Measurements from ENCODE around the gene TRIP11. TPM values are rescaled to one million over a fixed set of nuclear protein-coding genes. Genes with fewer than 3 reads are reported as not detected.

The TRIP11 gene
- total RNA-seq, 1 donor from 2014 or later = 28.4 TPM

DNA sequence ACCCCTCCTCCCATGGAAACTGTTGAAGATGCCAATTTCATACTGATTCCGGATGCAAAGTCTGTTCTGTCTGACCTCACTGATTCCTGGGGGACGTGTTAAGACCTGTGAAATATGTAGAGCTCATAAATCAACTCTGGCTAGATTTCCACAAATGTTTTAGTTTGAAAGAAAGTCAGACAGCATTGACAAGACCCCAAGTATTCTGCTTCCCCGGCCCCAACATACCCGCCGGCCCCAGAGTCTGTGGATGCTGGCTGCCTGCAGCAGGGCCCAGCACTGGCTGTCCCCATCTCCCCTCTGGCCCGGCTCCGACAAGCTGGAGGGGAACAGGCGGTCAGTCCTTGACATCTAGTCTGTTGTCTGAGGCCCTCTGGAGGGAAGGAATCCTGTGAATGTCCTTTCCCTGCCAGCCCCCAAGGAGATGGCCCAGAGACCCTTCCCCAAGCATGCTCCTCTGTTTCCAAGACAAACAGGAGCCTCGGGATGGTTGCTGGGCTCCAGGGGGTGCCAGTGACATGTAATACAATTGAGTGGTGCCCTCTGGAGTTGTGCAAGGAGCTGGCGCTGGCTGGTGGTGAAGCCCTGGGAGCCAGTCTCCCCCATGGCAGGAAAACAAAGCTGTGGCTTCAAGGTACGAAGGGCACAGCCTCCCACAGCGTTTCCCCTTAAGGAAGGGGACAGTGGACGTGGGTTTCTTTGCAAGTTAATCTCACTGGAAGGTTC lies 114.7 kb downstream of the TRIP11 start:
- Histone ChIP-seq H4K20me1 (ENCODE audit: low read depth) (no peaks in the 10 kb centered on the region), H3K9ac (no peak overlapping the region), H3K79me2 (ENCODE audit: low read depth) (no peaks in the 10 kb centered on the region), H3K27ac (no peak overlapping the region), H3K4me2 (no peak overlapping the region), H3K36me3 (no peaks in the 10 kb centered on the region), H2AFZ (replicated peaks) (no peak overlapping the region), H3K27me3 (no peaks in the 10 kb centered on the region), H3K9me3 (ENCODE audit: low read depth) (no peaks in the 10 kb centered on the region), H3F3A (ENCODE audit: low read depth) (no peaks in the 10 kb centered on the region), H3K4me1 (no peaks in the 10 kb centered on the region), H3K4me3 (no peak overlapping the region)
- no peak overlapping the region for H3K4me3 Mint-ChIP-seq
- no peaks in the 10 kb centered on the region for H3K4me1 Mint-ChIP-seq
- DNase-seq (ENCODE audit: low spot score) = no peak
- no peak overlapping the region for H3K27ac Mint-ChIP-seq
- no peaks in the 10 kb centered on the region for H3K9me3 Mint-ChIP-seq
- no peaks in the 10 kb centered on the region for H3K36me3 Mint-ChIP-seq
- TF ChIP-seq CTCF (IDR thresholded peaks at IDR 0.05) = no peak
- no peak for TF ChIP-seq EZH2 (IDR thresholded peaks at IDR 0.05)
- TF ChIP-seq EZH2phosphoT487 (IDR thresholded peaks at IDR 0.05) = no peak
- H3K27me3 Mint-ChIP-seq (ENCODE audit: insufficient read depth, low read depth) = no peaks in the 10 kb centered on the region

- Mint-ChIP-seq H3K36me3 (no peaks in the 10 kb centered on the region), H3K27me3 (ENCODE audit: insufficient read depth, low read depth) (peaks cover 2% of the 10 kb centered on the region), H3K4me3 (no peak overlapping the region), H3K27ac (no peak overlapping the region), H3K9me3 (no peaks in the 10 kb centered on the region), H3K4me1 (peaks cover 9% of the 10 kb centered on the region)
- Histone ChIP-seq H3K79me2 (ENCODE audit: low read depth) (no peaks in the 10 kb centered on the region), H3K9ac (no peak overlapping the region), H3K36me3 (no peaks in the 10 kb centered on the region), H4K20me1 (ENCODE audit: low read depth) (no peaks in the 10 kb centered on the region), H3K4me3 (no peak overlapping the region), H3K9me3 (ENCODE audit: low read depth) (no peaks in the 10 kb centered on the region), H3K27ac (no peak overlapping the region), H3K27me3 (no peaks in the 10 kb centered on the region), H2AFZ (replicated peaks) (no peak overlapping the region), H3F3A (ENCODE audit: low read depth) (no peaks in the 10 kb centered on the region), H3K4me1 (no peaks in the 10 kb centered on the region), H3K4me2 (no peak overlapping the region)
- DNase-seq (ENCODE audit: low spot score) = no peak
- no peak for TF ChIP-seq CTCF (IDR thresholded peaks at IDR 0.05)
- no peak for TF ChIP-seq EZH2 (IDR thresholded peaks at IDR 0.05)
- no peak for TF ChIP-seq EZH2phosphoT487 (IDR thresholded peaks at IDR 0.05)
Measured at GRCh38 chr14:91920526-91920925, 119.3 kb downstream of the TRIP11 start.

GRCh38 chr14:91919814-91920213 lies 120.0 kb downstream of the TRIP11 start:
- DNase-seq (ENCODE audit: low spot score) = no peak
- Histone ChIP-seq H3K9me3 (ENCODE audit: low read depth) (no peaks in the 10 kb centered on the region), H3K4me3 (no peak overlapping the region), H4K20me1 (ENCODE audit: low read depth) (no peaks in the 10 kb centered on the region), H2AFZ (replicated peaks) (no peak overlapping the region), H3F3A (ENCODE audit: low read depth) (no peaks in the 10 kb centered on the region), H3K36me3 (no peaks in the 10 kb centered on the region), H3K79me2 (ENCODE audit: low read depth) (no peaks in the 10 kb centered on the region), H3K27ac (no peak overlapping the region), H3K4me1 (no peaks in the 10 kb centered on the region), H3K9ac (no peak overlapping the region), H3K27me3 (no peaks in the 10 kb centered on the region), H3K4me2 (no peak overlapping the region)
- Mint-ChIP-seq H3K9me3 (no peaks in the 10 kb centered on the region), H3K27ac (no peak overlapping the region), H3K4me3 (no peak overlapping the region), H3K27me3 (ENCODE audit: insufficient read depth, low read depth) (peaks cover 2% of the 10 kb centered on the region), H3K36me3 (no peaks in the 10 kb centered on the region), H3K4me1 (peaks cover 9% of the 10 kb centered on the region)
- TF ChIP-seq EZH2phosphoT487 (IDR thresholded peaks at IDR 0.05) (no peak), EZH2 (IDR thresholded peaks at IDR 0.05) (no peak)

GRCh38 chr14:91918186-91918883 lies 121.5 kb downstream of the TRIP11 start:
- Mint-ChIP-seq H3K36me3 (no peaks in the 10 kb centered on the region), H3K27ac (no peak overlapping the region), H3K4me3 (no peak overlapping the region), H3K4me1 (peaks cover 9% of the 10 kb centered on the region), H3K9me3 (no peaks in the 10 kb centered on the region), H3K27me3 (ENCODE audit: insufficient read depth, low read depth) (peaks cover 2% of the 10 kb centered on the region)
- H3K9ac ChIP-seq = no peak overlapping the region
- H3K27me3 ChIP-seq = no peaks in the 10 kb centered on the region
- no peak overlapping the region for H3K4me3 ChIP-seq
- no peaks in the 10 kb centered on the region for H3K4me1 ChIP-seq
- H4K20me1 ChIP-seq (ENCODE audit: low read depth) = no peaks in the 10 kb centered on the region
- TF ChIP-seq EZH2 (IDR thresholded peaks at IDR 0.05) (no peak), CTCF (IDR thresholded peaks at IDR 0.05) (no peak), EZH2phosphoT487 (IDR thresholded peaks at IDR 0.05) (no peak)
- H3K27ac ChIP-seq = no peak overlapping the region
- H3K4me2 ChIP-seq = no peak overlapping the region
- no peaks in the 10 kb centered on the region for H3K36me3 ChIP-seq
- DNase-seq (ENCODE audit: low spot score) = no peak
- no peaks in the 10 kb centered on the region for H3K79me2 ChIP-seq (ENCODE audit: low read depth)
- H3K9me3 ChIP-seq (ENCODE audit: low read depth) = no peaks in the 10 kb centered on the region
- H3F3A ChIP-seq (ENCODE audit: low read depth) = no peaks in the 10 kb centered on the region
- H2AFZ ChIP-seq (replicated peaks) = no peak overlapping the region
